GM12873 (cell line): ENCODE data around the gene KIRREL3.

Source experiments
- CTCF ChIP-seq: IDR thresholded peaks from 2 replicates; pipeline ENCODE4 v1.5.1; 2012; ENCODE audit warnings: low read depth, mild to moderate bottlenecking, moderate library complexity, low read length, control low read depth; ENCODE audit not compliant: insufficient read depth; ENCODE audit errors: missing control alignments

Gene KIRREL3

GRCh38 chr11:126739499-126740145 lies 260.9 kb downstream of the KIRREL3 start:
- TF ChIP-seq CTCF = no peak

- no peak for TF ChIP-seq CTCF
Observed at GRCh38 chr11:126738295-126739031, 262.1 kb downstream of the KIRREL3 start.

DNA sequence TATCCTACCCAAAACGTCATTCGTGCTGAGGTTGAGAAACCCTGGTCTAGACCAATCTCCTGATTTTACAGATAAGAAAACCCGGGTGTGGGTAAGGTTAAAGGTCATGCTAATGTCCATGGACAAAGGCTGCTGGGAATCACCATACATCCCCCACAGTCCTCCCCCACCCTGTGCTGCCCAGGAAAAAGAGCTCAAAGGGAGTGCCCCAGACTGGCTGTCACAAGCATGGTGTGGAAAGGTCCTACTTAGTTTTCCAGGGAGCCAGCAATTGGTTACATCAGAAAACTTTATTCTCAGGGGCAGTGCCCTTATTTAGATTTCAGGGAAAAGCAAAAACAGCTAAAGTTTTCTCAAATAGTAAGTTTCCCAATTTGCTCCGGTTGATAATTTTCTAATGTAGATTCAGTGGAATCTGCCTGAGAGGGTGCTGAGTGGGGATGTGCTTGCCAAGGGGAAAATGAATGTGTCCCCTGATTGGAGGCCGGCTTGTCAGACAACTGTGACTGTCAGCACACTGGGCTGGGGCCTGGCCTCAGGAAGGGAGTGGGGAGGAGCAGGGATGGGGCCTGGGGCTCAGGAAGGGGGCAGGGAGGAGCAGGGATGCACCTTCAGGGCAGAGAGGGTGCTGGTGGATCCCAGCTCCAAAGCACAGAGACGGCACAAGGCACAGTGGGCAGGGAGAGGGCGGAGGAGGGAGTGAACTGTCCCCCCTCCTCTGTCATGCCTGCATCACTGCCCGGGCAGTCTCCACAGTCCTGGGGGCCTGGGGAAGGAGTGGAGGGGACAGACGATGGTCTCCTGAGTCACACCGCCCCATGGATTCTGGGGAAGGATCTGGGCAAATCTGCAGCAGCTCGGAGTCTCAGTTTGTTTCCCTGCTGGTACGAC lies 263.6 kb downstream of the KIRREL3 start:
- no peak for TF ChIP-seq CTCF

DNA sequence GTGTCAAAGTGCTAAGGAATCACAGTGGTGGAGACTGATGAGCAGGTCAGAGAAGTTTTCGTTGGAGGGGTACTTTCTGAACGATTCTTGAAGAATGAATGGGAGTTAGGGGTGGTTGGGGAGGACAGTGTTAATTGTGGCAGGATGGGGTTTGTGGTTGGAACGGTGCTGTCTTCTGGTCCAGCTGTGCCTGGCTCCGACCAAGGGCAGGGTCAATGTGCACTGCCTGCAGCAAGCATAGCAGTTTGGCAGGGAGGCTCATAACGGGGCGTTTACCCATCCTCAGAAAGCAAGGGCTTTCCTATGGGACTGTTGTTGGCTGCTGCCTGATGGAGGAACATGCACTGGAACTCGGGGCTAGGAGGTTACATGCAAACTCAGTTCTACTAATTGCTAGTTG lies 265.8 kb downstream of the KIRREL3 start:
- no peak for TF ChIP-seq CTCF

GRCh38 chr11:126733685-126734084 lies 266.9 kb downstream of the KIRREL3 start:
- no peak for TF ChIP-seq CTCF

GRCh38 chr11:126732981-126733380 lies 267.6 kb downstream of the KIRREL3 start:
- TF ChIP-seq CTCF = no peak

DNA sequence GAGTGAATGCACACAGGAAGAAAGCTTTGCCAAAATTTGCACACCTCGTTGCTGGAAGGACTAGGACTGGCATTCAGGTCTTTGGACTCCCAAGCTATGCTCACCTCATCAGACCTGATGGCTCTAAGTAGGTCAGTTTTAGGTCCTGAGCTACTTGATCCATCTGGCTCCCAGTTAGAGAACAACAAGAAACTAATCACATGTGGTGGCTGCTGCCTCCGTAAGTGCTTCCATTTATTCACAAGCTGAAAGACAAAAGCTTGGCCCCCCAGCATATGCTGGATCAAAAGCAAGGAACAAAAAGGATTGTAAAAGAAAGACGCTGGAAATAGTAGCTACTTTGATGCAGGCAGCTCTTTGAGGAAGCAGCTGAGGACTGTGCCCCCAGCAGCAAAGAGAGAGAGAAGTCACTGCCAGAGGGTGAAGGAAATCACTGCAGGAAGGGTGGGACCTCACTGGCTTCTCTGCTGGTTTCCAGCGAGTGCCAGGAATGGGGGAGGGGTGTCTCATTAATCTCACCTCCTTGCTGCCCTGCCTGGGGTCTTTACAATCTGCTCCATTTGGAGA lies 268.9 kb downstream of the KIRREL3 start:
- TF ChIP-seq CTCF = no peak
